DMS153 (cell line): ENCODE data around the gene ADAMTS9.

Source experiments
- DNase-seq: peaks from one replicate; lab custom pipeline; 2025; lab: John Stamatoyannopoulos, UW

The ADAMTS9 gene, protein sequence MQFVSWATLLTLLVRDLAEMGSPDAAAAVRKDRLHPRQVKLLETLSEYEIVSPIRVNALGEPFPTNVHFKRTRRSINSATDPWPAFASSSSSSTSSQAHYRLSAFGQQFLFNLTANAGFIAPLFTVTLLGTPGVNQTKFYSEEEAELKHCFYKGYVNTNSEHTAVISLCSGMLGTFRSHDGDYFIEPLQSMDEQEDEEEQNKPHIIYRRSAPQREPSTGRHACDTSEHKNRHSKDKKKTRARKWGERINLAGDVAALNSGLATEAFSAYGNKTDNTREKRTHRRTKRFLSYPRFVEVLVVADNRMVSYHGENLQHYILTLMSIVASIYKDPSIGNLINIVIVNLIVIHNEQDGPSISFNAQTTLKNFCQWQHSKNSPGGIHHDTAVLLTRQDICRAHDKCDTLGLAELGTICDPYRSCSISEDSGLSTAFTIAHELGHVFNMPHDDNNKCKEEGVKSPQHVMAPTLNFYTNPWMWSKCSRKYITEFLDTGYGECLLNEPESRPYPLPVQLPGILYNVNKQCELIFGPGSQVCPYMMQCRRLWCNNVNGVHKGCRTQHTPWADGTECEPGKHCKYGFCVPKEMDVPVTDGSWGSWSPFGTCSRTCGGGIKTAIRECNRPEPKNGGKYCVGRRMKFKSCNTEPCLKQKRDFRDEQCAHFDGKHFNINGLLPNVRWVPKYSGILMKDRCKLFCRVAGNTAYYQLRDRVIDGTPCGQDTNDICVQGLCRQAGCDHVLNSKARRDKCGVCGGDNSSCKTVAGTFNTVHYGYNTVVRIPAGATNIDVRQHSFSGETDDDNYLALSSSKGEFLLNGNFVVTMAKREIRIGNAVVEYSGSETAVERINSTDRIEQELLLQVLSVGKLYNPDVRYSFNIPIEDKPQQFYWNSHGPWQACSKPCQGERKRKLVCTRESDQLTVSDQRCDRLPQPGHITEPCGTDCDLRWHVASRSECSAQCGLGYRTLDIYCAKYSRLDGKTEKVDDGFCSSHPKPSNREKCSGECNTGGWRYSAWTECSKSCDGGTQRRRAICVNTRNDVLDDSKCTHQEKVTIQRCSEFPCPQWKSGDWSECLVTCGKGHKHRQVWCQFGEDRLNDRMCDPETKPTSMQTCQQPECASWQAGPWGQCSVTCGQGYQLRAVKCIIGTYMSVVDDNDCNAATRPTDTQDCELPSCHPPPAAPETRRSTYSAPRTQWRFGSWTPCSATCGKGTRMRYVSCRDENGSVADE (N-terminal part only)

DNA sequence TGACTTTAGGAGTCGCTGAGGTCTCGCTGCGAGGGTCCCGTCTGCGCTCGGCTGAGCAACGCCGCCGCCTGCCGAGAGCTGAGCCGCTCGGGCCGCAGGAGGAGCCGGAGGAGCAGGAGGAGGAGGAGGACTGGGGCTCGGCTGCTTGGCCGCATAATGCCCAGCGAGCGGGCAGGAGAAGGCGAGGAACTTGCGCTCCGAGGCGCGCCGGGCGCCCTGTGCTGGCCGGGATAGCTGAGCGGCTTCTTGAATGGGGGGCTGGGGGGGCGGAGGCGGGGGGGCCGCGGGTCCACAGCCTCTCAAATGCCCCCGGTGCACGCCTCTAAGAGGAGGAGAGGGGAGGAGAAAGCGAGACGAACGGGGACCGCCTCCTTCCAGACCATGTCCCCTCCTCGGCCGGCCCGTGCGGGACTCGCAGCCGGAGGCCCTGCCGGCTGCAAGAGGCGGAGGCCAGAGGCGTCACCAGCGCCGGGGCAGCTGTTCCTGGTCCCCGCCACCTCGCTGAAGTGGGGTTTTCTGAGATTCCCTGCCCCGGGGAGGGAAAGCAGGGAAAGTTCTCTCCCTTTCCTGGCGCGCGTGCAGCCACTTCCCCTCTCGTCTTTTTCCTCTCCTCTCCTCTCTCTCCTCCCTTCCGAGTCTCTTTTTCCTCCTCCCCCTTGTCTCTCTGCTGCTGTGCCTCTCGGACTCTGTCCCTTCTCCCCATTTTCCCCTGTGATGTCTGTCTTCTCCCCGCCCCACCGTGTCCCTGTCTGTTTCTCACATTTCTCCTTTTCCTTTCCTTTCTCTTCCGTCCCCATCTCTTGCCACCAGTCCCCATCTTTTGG, at the start of gene ADAMTS9:
ADAMTS9 (minus strand) TSS at position 220 of the 824 bp plus-strand sequence. CDS start 343 bp downstream, outside the sequence.
- DNase-seq: no peak

DNA sequence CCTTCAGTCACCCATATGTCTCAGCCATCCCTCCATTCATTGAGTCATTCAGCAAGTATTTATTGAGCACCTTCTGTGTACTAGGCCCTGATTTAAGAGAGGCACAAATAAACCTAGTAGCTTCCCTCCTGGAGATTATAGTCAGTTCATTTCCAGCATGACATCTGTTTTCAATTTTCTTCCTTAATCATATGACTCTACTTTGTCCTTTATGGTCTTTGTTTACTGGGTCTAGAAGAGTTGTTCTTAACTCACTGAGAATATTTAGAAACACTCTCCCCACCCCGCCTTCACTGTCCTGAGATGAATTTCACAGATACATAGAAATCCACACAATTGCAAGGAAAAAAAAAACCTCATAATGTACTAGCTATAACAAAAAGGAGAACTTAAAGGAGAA, 44.8 kb upstream of the ADAMTS9 start:
- DNase-seq: no peak

DNA sequence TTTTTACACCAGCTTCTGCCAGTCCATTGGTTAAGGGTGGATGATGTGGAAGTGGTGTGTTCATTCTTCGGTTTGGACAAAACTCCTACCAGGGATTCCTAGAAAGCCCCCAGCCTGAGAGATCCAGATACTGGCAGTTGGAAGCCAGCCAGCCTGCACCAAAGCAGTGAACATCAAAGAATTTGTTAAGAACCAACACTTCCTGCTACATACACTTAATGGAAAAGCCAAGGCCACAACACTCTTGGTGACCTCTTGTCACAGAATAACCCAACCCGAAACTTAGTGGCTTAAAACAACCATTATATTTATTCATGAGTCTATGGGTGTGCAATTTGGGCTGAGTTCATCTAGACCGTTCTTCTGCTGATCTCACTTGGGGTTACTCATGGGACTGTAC, 42.9 kb upstream of the ADAMTS9 start:
- no peak for DNase-seq

DNA sequence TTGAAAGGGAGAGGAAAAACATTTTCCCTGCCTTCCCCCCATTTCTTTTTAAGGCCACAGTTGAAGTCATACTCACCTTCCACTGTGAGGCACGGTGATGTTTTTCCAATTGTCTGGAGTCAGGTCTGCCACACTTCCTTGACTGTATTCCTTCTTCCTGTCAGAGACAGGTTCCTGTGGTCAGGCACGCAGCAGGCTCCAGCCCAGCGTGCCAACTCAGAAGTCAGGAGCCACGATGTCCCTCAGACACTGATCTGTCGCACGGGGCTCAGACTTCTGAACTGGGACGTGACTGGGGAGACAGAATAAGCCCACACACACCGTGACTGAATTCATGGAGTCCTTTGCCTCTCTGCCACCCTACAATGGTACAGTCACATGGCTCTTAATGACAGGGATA, 41.2 kb upstream of the ADAMTS9 start:
- DNase-seq: no peak

DNA sequence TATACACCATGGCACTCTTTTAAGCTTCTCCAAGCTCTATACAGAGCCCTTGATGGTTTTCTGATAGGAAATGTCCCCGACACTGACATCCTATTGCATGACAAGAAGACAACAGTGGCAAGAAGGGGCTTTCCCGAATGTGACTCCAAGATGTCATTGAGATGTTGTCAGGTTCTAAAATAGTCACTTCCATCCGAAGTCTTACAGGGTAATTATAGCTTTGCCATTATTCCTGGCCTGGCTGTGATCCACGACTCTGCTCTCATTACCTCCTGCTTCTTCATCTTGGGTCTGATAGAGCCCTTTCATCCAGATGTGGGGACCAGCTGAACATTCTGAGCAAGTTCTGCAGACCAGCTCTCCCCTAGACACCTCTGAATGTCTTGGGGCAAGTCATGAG, 40.6 kb upstream of the ADAMTS9 start:
- DNase-seq: no peak

DNA sequence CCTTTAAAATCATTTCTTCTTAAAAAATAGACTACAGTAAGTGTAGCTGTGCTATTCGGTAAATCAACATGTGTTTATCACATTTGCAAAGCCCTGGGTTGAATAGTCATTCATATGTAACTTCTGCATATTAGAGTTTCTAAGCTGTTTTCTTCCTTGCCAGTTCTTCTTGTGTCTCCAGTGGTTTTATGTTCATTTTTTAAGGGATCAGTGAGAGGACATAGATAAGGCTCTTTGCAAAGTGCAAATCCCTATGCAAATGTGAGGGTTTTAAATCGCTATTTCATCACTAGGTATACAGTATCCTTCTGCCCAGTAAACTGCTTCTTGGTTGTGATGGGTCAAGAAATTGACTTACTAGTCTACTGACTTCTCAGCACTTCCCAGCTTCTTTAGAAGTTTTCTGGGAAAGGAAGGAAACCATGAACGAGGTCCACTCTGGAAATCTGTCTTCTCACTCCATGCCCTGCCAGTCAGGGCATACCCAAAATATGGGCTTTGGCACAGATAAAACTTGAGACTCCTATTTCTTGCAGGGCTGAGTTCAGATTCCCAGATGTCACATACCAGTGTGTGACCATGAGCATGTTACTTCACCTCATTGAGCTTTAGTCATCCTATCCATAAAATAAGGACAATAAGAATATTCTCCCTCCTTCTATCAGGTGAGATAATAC, 38.8 kb upstream of the ADAMTS9 start:
- no peak for DNase-seq

DNA sequence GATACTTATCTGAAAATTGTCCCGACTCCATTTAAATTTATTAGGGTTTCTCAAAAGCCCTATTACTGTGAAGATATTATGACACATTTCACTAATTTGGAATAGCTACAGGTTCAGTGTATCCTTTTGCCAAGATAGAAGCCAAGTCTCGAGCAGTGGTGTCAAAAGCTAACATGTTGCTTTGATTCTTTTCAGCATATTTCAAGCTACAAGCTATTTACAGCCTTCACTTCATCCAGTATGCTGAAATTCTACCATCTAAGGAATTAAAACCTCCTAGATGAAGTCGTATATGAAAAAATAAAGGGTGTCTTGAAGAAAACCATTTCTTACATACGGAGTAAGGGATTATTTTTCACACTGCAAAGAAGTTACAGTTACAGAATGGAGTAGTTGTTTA, 31.2 kb upstream of the ADAMTS9 start:
- no peak for DNase-seq

DNA sequence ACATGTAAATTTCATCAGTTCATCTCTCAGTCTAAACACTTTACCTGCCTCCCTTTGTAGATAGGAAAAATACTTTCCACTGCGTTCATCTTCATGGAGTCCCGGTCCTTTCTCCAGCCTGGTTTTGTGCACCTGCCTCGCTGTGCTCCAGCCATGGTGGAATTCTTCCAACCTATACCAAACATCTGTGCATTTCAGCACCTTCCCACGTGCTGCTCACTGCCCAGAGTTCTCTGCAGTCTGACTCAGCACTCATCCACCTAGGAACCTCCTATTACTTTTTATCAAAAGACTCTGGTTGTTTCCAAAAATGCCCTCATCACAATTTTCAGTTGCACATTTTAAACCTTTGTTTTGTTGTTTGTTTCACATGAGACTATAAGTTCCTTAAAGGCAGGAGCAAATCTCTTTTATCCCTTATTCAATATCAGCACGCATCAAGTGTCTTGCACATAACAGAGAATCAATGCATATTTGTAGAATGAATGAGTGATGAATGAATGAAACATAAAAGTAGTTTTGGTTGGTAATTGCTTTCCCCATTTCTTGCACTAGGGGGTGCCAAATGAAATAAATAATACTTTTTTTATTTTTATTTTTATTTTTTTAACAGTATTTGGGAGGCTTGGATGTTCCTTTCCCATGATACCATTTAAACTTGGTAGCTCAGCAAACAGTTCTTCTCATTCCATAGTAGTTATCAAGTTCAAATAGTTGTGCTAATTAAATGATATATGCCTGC, 30.2 kb upstream of the ADAMTS9 start:
- DNase-seq: no peak

DNA sequence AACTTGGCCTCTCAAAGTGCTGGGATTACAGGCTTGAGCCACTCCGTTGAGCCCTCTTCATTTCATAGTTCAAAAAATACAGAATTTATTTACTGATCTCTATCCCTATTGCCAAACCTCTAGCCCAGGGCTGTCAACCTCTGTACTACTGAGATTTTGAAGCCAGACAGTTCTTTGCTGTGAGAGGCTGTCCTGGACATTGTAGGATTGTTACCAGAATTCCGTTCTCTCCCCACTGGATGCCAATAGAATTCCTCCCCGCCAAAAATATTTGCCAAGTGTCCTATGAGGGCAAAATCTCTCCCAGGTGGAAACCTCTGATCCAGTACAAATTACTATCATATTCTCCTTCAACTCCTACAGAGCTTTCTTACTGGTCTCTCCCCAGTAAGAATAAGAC, 29.6 kb upstream of the ADAMTS9 start:
- DNase-seq: no peak

DNA sequence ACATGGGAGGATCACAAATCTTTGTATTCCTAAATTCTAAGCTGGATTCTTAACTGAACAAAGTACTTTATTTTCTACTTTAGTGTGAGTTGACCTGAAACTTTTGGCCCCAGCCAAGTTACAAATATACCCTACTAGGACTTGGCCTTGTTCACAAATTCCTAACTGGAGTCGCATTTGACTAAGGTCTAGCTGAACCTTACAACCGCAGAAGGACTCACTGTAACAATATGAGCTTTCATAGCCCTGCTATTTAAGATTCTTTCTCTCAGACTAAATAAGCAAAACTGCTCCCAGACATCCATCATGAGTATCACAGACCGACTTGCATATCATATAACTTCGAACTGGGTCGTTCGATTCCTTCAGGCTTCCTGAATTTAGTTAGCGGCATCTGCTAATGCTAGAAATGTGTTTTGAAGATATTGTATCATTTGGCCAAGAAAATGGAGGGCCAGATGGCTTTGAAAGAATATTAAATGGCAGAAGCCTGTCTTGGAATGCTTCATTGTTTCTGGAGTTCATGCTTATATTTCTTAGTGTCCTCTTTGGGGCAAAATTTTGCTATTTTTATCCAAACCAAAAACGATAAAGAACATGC, 28.4 kb upstream of the ADAMTS9 start:
- DNase-seq: no peak

DNA sequence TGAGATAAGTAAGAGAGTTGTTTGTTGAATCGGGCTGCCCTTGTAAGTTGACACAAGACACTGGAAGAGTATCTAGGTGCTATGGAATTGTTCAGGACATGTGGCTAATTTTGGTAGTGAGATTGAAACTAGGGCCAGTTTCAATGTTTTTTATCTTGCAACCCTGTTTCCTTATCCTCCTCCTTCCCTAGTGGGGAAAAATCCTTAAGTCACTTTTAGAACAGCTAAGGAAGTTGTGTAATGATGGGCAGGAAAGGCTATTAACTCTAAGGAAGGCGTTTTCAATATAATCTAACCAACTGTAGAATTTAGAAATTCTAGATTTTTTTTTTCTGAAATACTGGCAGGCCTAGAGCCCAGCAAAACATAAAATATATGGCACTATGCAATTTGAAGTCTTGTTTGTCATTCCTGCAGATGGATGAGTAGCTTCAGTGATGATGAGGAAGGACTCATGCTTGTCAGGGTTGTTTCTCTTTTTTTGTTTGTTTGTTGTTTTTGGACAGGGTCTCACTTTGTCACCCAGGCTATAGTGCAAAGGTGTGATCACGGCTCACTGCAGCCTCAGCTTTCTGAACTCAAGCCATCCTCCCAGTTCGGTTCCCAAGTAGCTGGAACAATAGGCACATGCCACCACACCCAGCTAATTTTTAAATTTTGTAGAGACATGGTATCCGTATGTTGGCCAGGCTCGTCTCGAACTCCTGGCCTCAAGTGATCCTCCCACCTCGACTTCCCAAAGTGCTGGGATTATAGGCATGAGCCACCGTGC, 27.6 kb upstream of the ADAMTS9 start:
- DNase-seq: no peak

DNA sequence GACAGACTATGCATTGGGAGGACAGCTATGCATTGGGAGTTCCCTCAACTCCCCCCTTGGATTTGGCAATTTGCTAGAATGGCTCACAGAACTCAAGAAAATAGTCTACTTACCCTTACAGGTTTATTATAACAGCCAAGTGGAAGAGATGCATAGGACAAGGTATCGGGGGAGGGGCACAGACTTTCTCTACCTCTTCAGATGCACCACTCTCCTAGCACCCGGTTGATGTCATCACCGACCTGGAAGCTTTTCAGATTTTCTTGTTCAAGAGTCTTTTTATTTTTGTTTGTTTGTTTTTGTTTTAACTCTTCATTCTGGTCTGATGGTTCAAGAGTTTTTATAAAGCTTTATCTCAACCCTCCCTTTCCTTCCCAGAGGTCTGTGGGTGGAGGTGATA, 20.7 kb upstream of the ADAMTS9 start:
- DNase-seq: no peak

DNA sequence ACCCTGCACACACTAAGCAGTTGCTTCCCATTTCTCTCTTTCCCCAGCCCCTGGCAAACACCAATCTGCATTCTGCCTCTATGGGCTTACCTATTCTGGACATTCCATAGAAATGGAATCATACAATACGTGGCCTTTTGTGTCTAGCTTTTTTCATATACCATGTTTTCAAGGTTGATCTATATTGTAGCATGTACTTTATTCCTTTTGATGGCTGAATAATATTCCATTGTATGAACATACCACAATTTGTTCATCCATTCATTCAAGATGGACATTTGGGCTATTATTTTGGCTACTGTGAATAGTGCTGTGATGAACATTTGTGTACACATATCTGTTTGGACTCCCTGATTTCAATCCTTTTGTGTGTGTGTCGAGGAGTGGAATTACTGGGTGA, 18.1 kb upstream of the ADAMTS9 start:
- no peak for DNase-seq

DNA sequence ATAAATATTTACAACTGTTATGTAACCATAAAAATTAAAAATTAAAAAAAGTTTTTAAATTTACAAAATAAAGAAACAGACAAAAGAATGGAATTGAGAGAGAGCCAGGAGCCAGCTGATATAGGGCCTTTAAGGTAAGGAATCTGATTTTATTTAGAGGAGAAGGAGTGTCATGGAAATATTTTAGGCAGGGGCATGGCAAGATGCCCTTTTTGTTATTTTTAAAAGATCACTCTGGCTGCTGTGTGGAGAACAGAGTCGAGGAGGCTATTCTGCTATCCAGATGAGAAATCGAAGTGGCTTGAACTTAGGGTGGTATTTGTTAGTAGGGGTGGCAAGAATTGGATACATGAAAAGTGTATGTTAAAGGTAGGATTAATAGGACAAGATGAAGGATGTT, 9.1 kb upstream of the ADAMTS9 start:
- DNase-seq: no peak

DNA sequence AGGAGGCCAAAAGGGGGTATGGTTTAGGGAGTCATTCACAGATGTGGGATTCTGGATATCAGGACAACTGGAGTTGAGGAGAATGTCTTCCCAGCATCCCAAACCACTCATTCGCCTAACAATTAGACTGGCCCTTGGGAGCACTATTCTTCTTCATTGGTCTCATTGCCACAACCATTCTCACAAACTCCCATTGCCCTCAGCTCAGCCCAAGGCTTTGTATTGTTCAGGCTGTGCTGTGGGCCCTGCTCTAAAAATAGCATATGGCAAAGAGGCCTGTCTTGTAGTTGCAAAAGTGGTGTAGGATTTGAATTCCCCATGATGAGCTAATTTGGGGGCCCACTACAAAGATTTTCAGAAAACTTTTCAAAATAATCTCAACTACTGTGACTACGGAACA, 6.3 kb upstream of the ADAMTS9 start:
- no peak for DNase-seq

DNA sequence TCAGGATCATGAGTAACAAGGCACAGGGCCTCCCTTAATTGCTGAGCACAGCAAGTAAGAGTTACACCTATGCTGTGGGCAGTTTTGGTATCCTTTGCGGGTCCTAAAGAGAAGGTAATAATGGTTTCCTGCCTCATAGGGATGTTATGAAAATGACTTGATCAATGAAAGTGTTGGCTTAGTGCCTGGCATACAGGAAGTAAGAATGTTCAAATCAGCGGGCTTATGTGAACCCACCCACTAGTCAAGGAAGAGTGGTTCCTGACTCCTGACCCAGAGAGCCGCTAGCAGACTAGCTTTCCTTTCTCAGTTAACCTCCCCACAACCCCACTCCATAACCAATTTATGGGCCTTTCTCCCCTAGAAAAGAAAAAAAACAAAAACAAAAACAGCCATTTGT, 5.2 kb upstream of the ADAMTS9 start:
- DNase-seq: no peak

DNA sequence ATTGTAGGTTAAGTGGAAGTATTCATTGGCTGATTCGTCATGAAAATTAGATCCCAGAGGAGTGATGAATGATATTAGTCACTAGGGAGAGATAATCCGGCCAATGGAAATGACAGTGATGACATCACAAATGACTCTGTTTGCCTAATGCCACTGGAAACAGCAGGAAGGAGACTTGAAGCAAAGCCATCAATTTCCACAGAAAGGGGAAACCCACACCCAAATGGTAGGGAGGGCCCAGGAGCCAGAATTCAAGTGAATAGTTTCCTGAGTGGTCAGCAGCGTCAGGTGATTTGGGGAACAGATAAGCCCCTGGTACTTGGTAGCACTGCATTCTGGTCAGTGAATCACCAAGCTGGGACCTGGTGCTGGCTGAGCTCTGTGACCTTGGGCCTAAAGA, 3.3 kb upstream of the ADAMTS9 start:
- no peak for DNase-seq

DNA sequence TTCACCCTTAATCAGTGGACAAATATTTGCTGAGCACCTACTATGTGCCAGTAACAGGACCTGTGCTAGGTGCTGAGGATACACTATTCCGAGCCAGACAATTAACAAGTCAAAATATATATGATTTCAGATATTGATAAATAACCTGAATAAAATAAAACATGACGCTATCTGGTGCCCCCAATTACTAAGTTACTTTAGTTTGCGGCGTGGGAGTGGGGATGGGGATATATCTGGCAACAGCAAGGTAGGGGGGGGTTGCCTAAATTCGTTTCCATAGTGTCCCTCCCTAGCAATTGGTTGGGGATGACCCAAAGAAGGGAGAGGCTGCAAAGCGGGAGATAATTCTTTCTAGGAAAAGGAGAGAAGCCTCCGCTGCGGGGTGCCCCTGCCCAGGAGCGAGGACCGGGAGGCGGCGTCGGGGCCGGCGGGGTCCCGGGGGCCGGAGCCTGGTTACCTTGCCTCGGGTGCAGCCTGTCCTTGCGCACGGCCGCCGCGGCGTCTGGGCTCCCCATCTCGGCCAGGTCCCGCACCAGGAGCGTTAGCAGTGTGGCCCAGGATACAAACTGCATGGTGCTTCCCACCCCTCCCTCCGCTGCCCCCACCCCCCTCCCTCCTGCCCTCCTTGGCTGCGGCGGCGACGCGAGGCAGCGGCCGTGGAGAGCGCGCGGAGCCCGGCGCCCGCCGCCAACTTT, 567 bp downstream of the ADAMTS9 start:
- DNase-seq: no peak
